Hepatic stellate cell (primary cell): Measurements from ENCODE around the gene ANGPTL3.

Experiments used
- DNase-seq: peaks from one replicate; pipeline ENCODE4 v3.0.0; 2011; ENCODE audit warnings: low spot score

ANGPTL3 gene

DNA sequence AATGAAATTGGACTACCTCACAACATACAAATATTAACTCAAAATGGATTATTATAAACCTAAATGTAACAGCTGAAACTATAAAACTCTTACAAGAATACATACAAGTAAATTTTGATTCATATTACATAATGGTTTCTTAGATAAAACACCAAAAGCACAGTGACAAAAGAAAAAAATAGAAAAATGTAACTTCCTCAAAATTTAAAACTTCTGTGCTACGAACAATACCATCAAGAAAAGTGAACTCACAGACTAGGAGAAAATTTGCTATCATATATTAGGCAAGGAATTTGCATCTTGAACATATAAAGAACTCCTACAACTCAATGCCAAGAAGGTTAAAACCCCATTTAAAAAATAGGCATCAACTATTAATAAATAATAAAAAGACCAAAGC is 31.2 kb downstream of the ANGPTL3 start:
- no peak for DNase-seq

DNA sequence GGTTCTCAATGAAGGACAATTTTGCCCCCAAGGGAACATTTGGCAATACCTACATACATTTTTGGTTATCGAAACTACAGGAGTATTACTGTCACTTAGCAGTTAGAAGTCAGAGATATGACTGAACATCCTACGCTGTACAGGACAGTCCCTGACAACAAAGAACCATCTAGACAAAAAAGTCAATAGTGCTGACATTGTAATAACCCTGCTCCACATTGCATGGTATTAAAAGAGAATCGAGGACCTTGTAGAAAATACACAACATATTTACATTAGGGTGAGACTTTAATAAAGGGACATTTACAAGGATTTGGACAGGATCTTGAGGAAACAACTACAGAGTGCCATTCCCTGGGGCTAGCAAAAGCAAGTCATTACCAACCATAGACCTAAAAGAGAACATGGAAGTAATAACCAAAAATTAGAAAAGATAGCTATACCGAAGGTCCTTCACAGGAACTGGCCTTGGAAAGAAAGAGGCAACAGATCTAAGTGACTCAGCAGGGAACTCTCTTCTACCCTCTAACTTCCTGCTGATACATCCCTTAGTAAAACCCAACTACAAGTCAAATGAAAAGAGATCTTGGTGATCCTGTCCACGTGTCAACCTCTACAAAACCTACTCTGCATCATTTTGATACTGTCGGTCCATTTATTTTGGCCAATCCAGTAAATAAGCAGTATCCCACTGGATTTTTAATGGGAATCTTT is 40.2 kb downstream of the ANGPTL3 start:
- DNase-seq = no peak

DNA sequence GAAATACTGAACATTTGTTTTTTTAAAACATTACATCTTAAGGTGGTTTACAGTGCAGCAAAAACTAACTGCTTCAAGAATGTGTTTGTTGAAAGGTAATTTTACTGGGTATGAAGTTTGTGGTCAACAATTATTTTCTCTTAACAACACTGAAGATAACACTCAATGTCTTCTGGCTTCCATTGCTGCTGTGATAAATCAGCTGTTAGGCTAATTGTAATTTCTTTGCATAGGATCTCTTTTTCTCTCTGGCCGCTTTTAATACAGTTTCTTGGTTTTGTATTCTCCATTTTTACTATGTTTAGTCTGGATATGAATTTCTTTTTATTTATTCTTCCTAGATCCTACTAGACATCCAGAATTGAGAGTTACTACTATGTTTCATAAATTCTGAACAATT is 46.0 kb downstream of the ANGPTL3 start:
- no peak for DNase-seq

DNA sequence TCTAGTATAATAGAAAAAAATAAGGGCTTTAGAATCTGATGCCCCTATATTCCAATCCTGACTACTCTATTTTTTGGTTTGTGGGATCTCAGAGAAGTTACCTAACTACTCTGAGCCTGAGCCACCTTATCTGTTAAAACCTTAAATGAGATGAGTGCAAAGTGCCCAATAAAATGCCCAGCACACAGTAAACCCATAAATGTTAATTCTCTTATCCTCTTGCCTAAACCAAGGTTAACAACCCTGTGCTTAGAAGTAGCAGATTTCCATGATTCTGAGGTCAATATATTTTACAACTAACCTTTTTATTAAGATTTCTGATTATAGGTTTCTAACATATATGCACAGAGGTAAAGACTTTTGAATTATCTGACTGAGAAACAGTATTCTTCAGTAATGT is 55.1 kb downstream of the ANGPTL3 start:
- no peak for DNase-seq

DNA sequence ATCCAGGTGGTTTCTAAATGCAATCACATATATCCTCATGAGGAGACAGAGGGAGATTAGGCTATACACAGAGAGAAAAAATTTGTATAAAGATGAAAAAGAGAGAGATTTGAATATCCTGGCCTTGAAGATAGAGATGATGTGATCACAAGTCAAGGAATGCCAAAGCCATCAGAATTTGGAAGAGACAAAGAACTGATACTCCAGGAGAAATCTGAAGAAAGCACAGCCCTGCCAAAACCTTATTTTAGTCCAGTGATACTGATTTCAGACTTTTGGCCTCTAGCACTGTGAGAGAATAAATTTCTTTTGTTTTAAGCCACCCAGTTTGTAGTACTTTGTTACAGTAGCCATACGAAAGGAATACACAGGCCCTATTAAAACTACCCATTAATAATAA is 57.4 kb downstream of the ANGPTL3 start:
- no peak for DNase-seq
